GM23248 (cell line): ENCODE data around the gene FBXL5.

Experiments used
- EZH2 ChIP-seq: fragments of 200-600 bp; sonication (generic); IDR thresholded peaks from 2 replicates; pipeline ENCODE4 v1.6.1; 2018; ENCODE audit warnings: antibody characterized with exemption, mild to moderate bottlenecking; ENCODE audit not compliant: insufficient read depth, poor library complexity, severe bottlenecking
- EZH2phosphoT487 ChIP-seq: fragments of 200-600 bp; sonication (generic); IDR thresholded peaks from 2 replicates; pipeline ENCODE4 v1.6.1; 2018; ENCODE audit warnings: antibody characterized with exemption, moderate library complexity, mild to moderate bottlenecking, low read depth; ENCODE audit not compliant: insufficient read depth

- TF ChIP-seq EZH2, result no peak
- no peak for TF ChIP-seq EZH2phosphoT487
Observed at GRCh38 chr4:15684498-15684897, 29.3 kb upstream of the FBXL5 start.
